Caco-2 (cell line): ENCODE measurements around the gene DPY19L3. TPM values are rescaled to one million over a fixed set of nuclear protein-coding genes. Genes with fewer than 3 reads are reported as not detected.
A peak's percentile ranks its signal among the peaks of the same experiment; 100 is the strongest.

ENCODE experiments used
- BruUV-seq: library from RNA; stranded (reverse); fragments of 400-500 nt; replicated peaks from 2 replicates; lab custom pipeline; 2021; lab: Mats Ljungman, UMichigan
- CTCF ChIA-PET: fragments of 300-600 bp; sonication (Branson Sonifier 250); formaldehyde crosslinking; loops from one replicate; lab custom pipeline; 2022; ENCODE audit warnings: antibody characterized with exemption; lab: Charles Lee
- POLR2A ChIA-PET: fragments of 300-600 bp; sonication (Branson Sonifier 250); formaldehyde crosslinking; loops from one replicate; lab custom pipeline; 2022; ENCODE audit warnings: antibody characterized with exemption; lab: Charles Lee
- DNase-seq, 2 experiments: peaks; one replicate each; pipeline versions ENCODE4 v3.0.0 to v3.0.0-alpha.2; 2020 to 2022
- H3K27me3 ChIP-seq: replicated peaks from 2 replicates; pipeline ENCODE4 v1.6.0; 2011; ENCODE audit warnings: low read length; ENCODE audit not compliant: control insufficient read depth, insufficient read depth
- H3K36me3 ChIP-seq: 2 replicates; pipeline ENCODE4 v1.5.1; 2011; ENCODE audit warnings: low read length; ENCODE audit not compliant: control insufficient read depth, insufficient read depth
- H3K4me1 ChIP-seq: fragments of 250-450 bp; sonication (Bioruptor Pico); 2 replicates; pipeline ENCODE4 v1.5.1; 2020; ENCODE audit warnings: mild to moderate bottlenecking
- H3K4me3 ChIP-seq: 2 replicates; pipeline ENCODE4 v1.5.1; 2011; ENCODE audit warnings: low read depth, mild to moderate bottlenecking, control low read depth, low read length
- H3K9me3 ChIP-seq: fragments of 250-450 bp; sonication (Bioruptor Pico); 2 replicates; pipeline ENCODE4 v1.5.1; 2020; ENCODE audit warnings: mild to moderate bottlenecking, moderate library complexity
- H3K27ac Mint-ChIP-seq: one replicate; pipeline ENCODE4 v1.8.0; 2022; ENCODE audit warnings: mixed read lengths; ENCODE audit not compliant: unreplicated experiment
- H3K27me3 Mint-ChIP-seq: one replicate; pipeline ENCODE4 v1.8.0; 2022; ENCODE audit warnings: mixed read lengths; ENCODE audit not compliant: insufficient read depth, unreplicated experiment
- H3K36me3 Mint-ChIP-seq: one replicate; pipeline ENCODE4 v1.8.0; 2022; ENCODE audit warnings: mild to moderate bottlenecking, mixed read lengths; ENCODE audit not compliant: insufficient read depth, unreplicated experiment
- H3K4me1 Mint-ChIP-seq: one replicate; pipeline ENCODE4 v1.8.0; 2022; ENCODE audit warnings: low read depth, mixed read lengths; ENCODE audit not compliant: unreplicated experiment
- H3K4me3 Mint-ChIP-seq: one replicate; pipeline ENCODE4 v1.8.0; 2022; ENCODE audit warnings: mild to moderate bottlenecking, moderate library complexity, mixed read lengths; ENCODE audit not compliant: unreplicated experiment
- H3K9me3 Mint-ChIP-seq: one replicate; pipeline ENCODE4 v1.8.0; 2022; ENCODE audit warnings: mixed read lengths; ENCODE audit not compliant: unreplicated experiment
- intact Hi-C: fragments of 100-400 bp; cut with micrococcal nuclease; formaldehyde crosslinking; loops from one replicate; pipeline ENCODE4 v1.10.0; 2022; ENCODE audit not compliant: unreplicated experiment
- total RNA-seq: library from RNA; stranded (reverse); gene quantifications from 2 replicates; pipeline ENCODE4 v1.2.3, GENCODE V29; 2022
- TF ChIP-seq, protein P1 (sequence below), 2 experiments: fragments of 200-600 bp in 1 of 2; IDR thresholded peaks; 1 replicate in 1 of 2; 2 replicates in 1 of 2; pipeline versions ENCODE4 v1.5.1 to v1.8.0; 2011 to 2022; ENCODE audit warnings: antibody characterized with exemption in 1 of 2, control low read depth in 1 of 2, inconsistent platforms in 1 of 2, low read depth in 1 of 2, low read length in 1 of 2, mild to moderate bottlenecking in 1 of 2, moderate library complexity in 1 of 2; ENCODE audit not compliant: insufficient read depth in 1 of 2, severe bottlenecking in 1 of 2, unreplicated experiment in 1 of 2

Gene DPY19L3
- total RNA-seq, 1 experiment from 2014 or later = 40.7 TPM

DNA sequence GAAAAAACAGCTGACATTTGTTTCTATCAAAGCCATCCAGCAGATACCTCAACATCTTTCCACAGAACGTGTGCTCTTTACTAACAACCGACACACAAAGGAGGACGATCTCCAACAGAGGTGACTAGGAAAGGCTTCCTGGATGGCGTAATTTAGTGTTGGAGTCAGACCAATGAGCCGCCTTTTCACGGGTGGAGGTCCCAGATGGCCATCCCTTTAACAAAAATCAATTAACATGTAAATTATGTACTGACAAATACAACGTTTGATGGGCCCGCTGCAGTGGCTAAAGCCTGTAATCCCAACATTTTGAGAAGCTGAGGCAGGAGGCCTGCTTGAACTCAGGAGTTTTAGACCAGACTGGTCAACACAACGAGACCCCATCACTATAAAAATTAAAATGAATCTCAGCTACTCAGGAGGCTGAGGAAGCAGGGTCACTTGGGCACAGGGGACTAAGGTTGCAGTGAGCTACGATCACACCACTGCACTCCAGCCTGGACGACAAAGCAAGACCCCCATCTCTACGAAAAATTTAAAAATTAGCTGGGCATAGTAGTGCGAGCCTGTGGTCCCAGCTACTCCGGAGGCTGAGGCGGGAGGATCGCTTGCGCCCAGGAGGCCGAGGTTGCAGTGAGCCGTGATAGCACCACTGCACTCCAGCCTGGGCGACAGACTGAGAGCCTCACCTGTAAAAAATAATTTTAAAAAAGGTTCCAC is 1.2 kb upstream of the DPY19L3 start:
- ChIA-PET POLR2A (interaction anchor here (0.5 kb wide), 1 partner anchor 20 kb away, joined by 3 read pairs; no protein-coding TSS in a partner anchor), CTCF (interaction anchor here (0.7 kb wide), 1 partner anchor 86 kb away, joined by 3 read pairs; no protein-coding TSS in a partner anchor)
- no TSS peak for BruUV-seq
- H3K27me3 Mint-ChIP-seq = no peaks in the 10 kb centered on the region
- no peaks in the 10 kb centered on the region for H3K27me3 ChIP-seq
- TF ChIP-seq, protein P1, sequence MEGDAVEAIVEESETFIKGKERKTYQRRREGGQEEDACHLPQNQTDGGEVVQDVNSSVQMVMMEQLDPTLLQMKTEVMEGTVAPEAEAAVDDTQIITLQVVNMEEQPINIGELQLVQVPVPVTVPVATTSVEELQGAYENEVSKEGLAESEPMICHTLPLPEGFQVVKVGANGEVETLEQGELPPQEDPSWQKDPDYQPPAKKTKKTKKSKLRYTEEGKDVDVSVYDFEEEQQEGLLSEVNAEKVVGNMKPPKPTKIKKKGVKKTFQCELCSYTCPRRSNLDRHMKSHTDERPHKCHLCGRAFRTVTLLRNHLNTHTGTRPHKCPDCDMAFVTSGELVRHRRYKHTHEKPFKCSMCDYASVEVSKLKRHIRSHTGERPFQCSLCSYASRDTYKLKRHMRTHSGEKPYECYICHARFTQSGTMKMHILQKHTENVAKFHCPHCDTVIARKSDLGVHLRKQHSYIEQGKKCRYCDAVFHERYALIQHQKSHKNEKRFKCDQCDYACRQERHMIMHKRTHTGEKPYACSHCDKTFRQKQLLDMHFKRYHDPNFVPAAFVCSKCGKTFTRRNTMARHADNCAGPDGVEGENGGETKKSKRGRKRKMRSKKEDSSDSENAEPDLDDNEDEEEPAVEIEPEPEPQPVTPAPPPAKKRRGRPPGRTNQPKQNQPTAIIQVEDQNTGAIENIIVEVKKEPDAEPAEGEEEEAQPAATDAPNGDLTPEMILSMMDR (IDR thresholded peaks at IDR 0.05; ENCODE audit: insufficient read depth in 1 of 2, low read depth in 1 of 2, low read length in 1 of 2, severe bottlenecking in 1 of 2, unreplicated experiment in 1 of 2) = no peak
- H3K36me3 Mint-ChIP-seq = peaks cover 6% of the 10 kb centered on the region
- intact Hi-C loops = loop anchor here (2.0 to 10.0 kb wide), 4 partner anchors 32 to 270 kb away; partner anchors contain the start of genes ANKRD27 and RGS9BP
- peaks cover 15% of the 10 kb centered on the region for H3K4me1 Mint-ChIP-seq
- H3K9me3 ChIP-seq = no peaks in the 10 kb centered on the region
- peak overlapping the region; percentile 79 for H3K27ac Mint-ChIP-seq
- H3K4me3 Mint-ChIP-seq = peak overlapping the region; percentile 77
- H3K9me3 Mint-ChIP-seq = no peaks in the 10 kb centered on the region
- peak in 1 of 2 experiments; percentile 8 for DNase-seq
- peak overlapping the region; percentile 99 for H3K4me3 ChIP-seq
- H3K36me3 ChIP-seq = no peaks in the 10 kb centered on the region
- peaks cover 5% of the 10 kb centered on the region for H3K4me1 ChIP-seq

DNA sequence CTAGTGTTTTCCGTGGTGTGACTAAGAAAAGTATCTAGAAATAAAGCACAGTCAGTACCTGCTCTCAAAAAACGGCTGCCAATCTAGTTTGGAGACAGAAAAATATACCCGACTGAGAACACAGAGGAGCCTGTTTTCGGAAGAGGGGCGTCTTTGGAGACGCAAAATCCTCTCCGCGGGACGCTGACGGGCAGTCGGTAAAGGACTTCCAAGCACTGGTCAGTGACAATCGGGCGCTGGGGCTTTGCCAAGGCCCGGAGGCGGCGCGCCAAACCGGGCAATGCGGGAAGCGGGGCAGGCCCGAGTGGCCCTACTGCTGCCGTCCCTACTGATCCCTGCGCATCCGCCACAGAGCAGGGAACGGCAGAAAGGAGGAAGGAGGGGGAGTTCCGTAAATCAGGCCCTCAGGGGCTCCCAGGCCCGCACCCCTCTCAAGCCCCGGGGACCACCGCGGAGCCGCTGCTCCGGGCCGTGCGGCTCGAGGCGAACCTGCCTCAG is 588 bp upstream of the DPY19L3 start:
- TSS peak; percentile 72 for BruUV-seq
- TF ChIP-seq, protein P1 (IDR thresholded peaks at IDR 0.05; ENCODE audit: insufficient read depth in 1 of 2, low read depth in 1 of 2, low read length in 1 of 2, severe bottlenecking in 1 of 2, unreplicated experiment in 1 of 2) = no peak
- Histone ChIP-seq H3K9me3 (no peaks in the 10 kb centered on the region), H3K4me1 (peaks cover 5% of the 10 kb centered on the region), H3K27me3 (no peaks in the 10 kb centered on the region), H3K4me3 (peak overlapping the region; percentile 99), H3K36me3 (no peaks in the 10 kb centered on the region)
- H3K4me1 Mint-ChIP-seq = peaks cover 15% of the 10 kb centered on the region
- CTCF ChIA-PET = no interaction called here
- H3K27me3 Mint-ChIP-seq = no peaks in the 10 kb centered on the region
- H3K36me3 Mint-ChIP-seq = peaks cover 11% of the 10 kb centered on the region
- peak overlapping the region; percentile 79 for H3K27ac Mint-ChIP-seq
- intact Hi-C loops = loop anchor here (2.0 to 10.0 kb wide), 4 partner anchors 32 to 270 kb away; partner anchors contain the start of genes ANKRD27 and RGS9BP
- H3K4me3 Mint-ChIP-seq = peak overlapping the region; percentile 77
- DNase-seq = peak; percentile 41 to 59
- POLR2A ChIA-PET = interaction anchor here (0.7 to 1.7 kb wide), 9 partner anchors 12 to 176 kb away, joined by 3 to 10 read pairs (median 6); partner anchors contain the start of genes PDCD5 and ZNF507
- no peaks in the 10 kb centered on the region for H3K9me3 Mint-ChIP-seq
